ENCODE results near the gene XIAP. TPM values are rescaled to one million over a fixed set of nuclear protein-coding genes. Genes with fewer than 3 reads are reported as not detected.

Gene XIAP
- total and polyA plus RNA-seq, 2 experiments from 2014 or later: 12.8 to 25.5 TPM

DNA sequence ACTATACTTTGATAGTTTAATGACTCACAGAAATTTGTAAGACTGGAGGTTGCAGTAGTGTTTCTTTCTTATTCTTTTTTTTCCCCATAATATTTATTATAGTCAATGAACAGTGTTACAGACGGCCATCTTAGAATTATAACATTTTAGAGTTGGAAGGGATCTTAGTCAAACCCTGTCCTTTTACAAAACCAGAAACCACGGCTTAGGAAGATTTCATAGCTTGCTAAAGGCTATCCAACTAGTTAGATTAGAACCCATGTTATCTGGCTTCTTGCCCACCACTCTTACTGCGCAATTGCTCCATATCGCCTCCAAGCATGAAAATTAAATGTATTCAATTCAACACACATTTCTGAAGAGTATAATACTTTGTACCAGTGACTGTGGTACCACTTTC, 1.1 kb downstream of the XIAP start:
- Histone ChIP-seq H3K27me3 (ENCODE audit: insufficient read depth) (no peaks in the 10 kb centered on the region), H3F3A (replicated peaks; ENCODE audit: low read depth) (peaks cover 7% of the 10 kb centered on the region; the same call in 1 of the 2 replicates), H3K27ac (ENCODE audit: low read depth) (peak overlapping the region; percentile 99), H3K79me2 (replicated peaks; ENCODE audit: insufficient read depth) (peaks cover 51% of the 10 kb centered on the region), H4K20me1 (replicated peaks; ENCODE audit: insufficient read depth) (no peaks in the 10 kb centered on the region), H2AFZ (no peak overlapping the region), H3K9me2 (ENCODE audit: insufficient read depth) (no peaks in the 10 kb centered on the region), H3K36me3 (ENCODE audit: insufficient read depth) (no peaks in the 10 kb centered on the region), H3K4me3 (peak overlapping the region; percentile 73), H3K4me2 (peak overlapping the region; percentile 78), H3K4me1 (ENCODE audit: insufficient read depth) (peaks cover 10% of the 10 kb centered on the region; the same call in 1 of the 2 replicates)
- ATAC-seq (no peak), DNase-seq (ENCODE audit: low spot score) (no peak)
- H3K4me3 Mint-ChIP-seq: peak overlapping the region; percentile 86
- peaks cover 13% of the 10 kb centered on the region; the same call in 2 of the 3 replicates for H3K4me1 Mint-ChIP-seq
- no peak for TF ChIP-seq EZH2 (IDR thresholded peaks at IDR 0.05; ENCODE audit: low read depth, unreplicated experiment)
- TF ChIP-seq, protein P1, sequence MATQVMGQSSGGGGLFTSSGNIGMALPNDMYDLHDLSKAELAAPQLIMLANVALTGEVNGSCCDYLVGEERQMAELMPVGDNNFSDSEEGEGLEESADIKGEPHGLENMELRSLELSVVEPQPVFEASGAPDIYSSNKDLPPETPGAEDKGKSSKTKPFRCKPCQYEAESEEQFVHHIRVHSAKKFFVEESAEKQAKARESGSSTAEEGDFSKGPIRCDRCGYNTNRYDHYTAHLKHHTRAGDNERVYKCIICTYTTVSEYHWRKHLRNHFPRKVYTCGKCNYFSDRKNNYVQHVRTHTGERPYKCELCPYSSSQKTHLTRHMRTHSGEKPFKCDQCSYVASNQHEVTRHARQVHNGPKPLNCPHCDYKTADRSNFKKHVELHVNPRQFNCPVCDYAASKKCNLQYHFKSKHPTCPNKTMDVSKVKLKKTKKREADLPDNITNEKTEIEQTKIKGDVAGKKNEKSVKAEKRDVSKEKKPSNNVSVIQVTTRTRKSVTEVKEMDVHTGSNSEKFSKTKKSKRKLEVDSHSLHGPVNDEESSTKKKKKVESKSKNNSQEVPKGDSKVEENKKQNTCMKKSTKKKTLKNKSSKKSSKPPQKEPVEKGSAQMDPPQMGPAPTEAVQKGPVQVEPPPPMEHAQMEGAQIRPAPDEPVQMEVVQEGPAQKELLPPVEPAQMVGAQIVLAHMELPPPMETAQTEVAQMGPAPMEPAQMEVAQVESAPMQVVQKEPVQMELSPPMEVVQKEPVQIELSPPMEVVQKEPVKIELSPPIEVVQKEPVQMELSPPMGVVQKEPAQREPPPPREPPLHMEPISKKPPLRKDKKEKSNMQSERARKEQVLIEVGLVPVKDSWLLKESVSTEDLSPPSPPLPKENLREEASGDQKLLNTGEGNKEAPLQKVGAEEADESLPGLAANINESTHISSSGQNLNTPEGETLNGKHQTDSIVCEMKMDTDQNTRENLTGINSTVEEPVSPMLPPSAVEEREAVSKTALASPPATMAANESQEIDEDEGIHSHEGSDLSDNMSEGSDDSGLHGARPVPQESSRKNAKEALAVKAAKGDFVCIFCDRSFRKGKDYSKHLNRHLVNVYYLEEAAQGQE (IDR thresholded peaks at IDR 0.05; ENCODE audit: unreplicated experiment): no peak
- TF ChIP-seq ZNF114 (CRISPR knock-in tag; IDR thresholded peaks at IDR 0.05): no peak
- TF ChIP-seq, protein P2, sequence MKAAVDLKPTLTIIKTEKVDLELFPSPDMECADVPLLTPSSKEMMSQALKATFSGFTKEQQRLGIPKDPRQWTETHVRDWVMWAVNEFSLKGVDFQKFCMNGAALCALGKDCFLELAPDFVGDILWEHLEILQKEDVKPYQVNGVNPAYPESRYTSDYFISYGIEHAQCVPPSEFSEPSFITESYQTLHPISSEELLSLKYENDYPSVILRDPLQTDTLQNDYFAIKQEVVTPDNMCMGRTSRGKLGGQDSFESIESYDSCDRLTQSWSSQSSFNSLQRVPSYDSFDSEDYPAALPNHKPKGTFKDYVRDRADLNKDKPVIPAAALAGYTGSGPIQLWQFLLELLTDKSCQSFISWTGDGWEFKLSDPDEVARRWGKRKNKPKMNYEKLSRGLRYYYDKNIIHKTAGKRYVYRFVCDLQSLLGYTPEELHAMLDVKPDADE (IDR thresholded peaks at IDR 0.05): no peak
- TF ChIP-seq, protein P3, sequence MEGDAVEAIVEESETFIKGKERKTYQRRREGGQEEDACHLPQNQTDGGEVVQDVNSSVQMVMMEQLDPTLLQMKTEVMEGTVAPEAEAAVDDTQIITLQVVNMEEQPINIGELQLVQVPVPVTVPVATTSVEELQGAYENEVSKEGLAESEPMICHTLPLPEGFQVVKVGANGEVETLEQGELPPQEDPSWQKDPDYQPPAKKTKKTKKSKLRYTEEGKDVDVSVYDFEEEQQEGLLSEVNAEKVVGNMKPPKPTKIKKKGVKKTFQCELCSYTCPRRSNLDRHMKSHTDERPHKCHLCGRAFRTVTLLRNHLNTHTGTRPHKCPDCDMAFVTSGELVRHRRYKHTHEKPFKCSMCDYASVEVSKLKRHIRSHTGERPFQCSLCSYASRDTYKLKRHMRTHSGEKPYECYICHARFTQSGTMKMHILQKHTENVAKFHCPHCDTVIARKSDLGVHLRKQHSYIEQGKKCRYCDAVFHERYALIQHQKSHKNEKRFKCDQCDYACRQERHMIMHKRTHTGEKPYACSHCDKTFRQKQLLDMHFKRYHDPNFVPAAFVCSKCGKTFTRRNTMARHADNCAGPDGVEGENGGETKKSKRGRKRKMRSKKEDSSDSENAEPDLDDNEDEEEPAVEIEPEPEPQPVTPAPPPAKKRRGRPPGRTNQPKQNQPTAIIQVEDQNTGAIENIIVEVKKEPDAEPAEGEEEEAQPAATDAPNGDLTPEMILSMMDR (conservative IDR thresholded peaks at IDR 0.05; ENCODE audit: low read depth in 2 of 2): no peak
- TF ChIP-seq ZNF331 (CRISPR knock-in tag; IDR thresholded peaks at IDR 0.05; ENCODE audit: low read depth): no peak
- no peak for TF ChIP-seq EZH2phosphoT487 (IDR thresholded peaks at IDR 0.05; ENCODE audit: unreplicated experiment)
- no peak for TF ChIP-seq NANOG (IDR thresholded peaks at IDR 0.05; ENCODE audit: borderline replicate concordance)
- no peak for TF ChIP-seq POLR2AphosphoS5 (IDR thresholded peaks at IDR 0.05; ENCODE audit: low read depth)
- TF ChIP-seq, protein P4, sequence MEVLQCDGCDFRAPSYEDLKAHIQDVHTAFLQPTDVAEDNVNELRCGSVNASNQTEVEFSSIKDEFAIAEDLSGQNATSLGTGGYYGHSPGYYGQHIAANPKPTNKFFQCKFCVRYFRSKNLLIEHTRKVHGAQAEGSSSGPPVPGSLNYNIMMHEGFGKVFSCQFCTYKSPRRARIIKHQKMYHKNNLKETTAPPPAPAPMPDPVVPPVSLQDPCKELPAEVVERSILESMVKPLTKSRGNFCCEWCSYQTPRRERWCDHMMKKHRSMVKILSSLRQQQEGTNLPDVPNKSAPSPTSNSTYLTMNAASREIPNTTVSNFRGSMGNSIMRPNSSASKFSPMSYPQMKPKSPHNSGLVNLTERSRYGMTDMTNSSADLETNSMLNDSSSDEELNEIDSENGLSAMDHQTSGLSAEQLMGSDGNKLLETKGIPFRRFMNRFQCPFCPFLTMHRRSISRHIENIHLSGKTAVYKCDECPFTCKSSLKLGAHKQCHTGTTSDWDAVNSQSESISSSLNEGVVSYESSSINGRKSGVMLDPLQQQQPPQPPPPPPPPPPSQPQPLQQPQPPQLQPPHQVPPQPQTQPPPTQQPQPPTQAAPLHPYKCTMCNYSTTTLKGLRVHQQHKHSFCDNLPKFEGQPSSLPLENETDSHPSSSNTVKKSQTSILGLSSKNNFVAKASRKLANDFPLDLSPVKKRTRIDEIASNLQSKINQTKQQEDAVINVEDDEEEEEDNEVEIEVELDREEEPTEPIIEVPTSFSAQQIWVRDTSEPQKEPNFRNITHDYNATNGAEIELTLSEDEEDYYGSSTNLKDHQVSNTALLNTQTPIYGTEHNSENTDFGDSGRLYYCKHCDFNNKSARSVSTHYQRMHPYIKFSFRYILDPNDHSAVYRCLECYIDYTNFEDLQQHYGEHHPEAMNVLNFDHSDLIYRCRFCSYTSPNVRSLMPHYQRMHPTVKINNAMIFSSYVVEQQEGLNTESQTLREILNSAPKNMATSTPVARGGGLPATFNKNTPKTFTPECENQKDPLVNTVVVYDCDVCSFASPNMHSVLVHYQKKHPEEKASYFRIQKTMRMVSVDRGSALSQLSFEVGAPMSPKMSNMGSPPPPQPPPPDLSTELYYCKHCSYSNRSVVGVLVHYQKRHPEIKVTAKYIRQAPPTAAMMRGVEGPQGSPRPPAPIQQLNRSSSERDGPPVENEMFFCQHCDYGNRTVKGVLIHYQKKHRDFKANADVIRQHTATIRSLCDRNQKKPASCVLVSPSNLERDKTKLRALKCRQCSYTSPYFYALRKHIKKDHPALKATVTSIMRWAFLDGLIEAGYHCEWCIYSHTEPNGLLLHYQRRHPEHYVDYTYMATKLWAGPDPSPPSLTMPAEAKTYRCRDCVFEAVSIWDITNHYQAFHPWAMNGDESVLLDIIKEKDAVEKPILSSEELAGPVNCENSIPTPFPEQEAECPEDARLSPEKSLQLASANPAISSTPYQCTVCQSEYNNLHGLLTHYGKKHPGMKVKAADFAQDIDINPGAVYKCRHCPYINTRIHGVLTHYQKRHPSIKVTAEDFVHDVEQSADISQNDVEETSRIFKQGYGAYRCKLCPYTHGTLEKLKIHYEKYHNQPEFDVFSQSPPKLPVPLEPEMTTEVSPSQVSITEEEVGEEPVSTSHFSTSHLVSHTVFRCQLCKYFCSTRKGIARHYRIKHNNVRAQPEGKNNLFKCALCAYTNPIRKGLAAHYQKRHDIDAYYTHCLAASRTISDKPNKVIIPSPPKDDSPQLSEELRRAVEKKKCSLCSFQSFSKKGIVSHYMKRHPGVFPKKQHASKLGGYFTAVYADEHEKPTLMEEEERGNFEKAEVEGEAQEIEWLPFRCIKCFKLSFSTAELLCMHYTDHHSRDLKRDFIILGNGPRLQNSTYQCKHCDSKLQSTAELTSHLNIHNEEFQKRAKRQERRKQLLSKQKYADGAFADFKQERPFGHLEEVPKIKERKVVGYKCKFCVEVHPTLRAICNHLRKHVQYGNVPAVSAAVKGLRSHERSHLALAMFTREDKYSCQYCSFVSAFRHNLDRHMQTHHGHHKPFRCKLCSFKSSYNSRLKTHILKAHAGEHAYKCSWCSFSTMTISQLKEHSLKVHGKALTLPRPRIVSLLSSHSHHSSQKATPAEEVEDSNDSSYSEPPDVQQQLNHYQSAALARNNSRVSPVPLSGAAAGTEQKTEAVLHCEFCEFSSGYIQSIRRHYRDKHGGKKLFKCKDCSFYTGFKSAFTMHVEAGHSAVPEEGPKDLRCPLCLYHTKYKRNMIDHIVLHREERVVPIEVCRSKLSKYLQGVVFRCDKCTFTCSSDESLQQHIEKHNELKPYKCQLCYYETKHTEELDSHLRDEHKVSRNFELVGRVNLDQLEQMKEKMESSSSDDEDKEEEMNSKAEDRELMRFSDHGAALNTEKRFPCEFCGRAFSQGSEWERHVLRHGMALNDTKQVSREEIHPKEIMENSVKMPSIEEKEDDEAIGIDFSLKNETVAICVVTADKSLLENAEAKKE (CRISPR knock-in tag; IDR thresholded peaks at IDR 0.05): no peak
- no peak for TF ChIP-seq STAT1 (IDR thresholded peaks at IDR 0.05; ENCODE audit: unreplicated experiment)
- no peak for TF ChIP-seq CREB1 (CRISPR knock-in tag; IDR thresholded peaks at IDR 0.05; ENCODE audit: low read depth)
- no peak for TF ChIP-seq JUNB (IDR thresholded peaks at IDR 0.05; ENCODE audit: unreplicated experiment)
- peaks cover 4% of the 10 kb centered on the region; the same call in 1 of the 3 replicates for H3K36me3 Mint-ChIP-seq (ENCODE audit: low read depth)
- peak overlapping the region; percentile 70 for H3K27ac Mint-ChIP-seq
- H3K27me3 Mint-ChIP-seq (ENCODE audit: insufficient read depth, low read depth, poor library complexity): no peaks in the 10 kb centered on the region
- no peaks in the 10 kb centered on the region; the same call in 2 of the 3 replicates for H3K9me3 Mint-ChIP-seq
